K562 (cell line): ENCODE measurements around the gene GNG14. TPM values are rescaled to one million over a fixed set of nuclear protein-coding genes. Genes with fewer than 3 reads are reported as not detected.

Experiments
- AFF4 ChIP-seq: sonication (generic); formaldehyde crosslinking; IDR thresholded peaks from 2 replicates; pipeline ENCODE4 v1.8.0; 2023; ENCODE audit warnings: mild to moderate bottlenecking, missing genetic modification reagents
- ARID2 ChIP-seq: fragments of 450-650 bp; IDR thresholded peaks from 2 replicates; pipeline ENCODE4 v1.6.1; 2017; ENCODE audit warnings: antibody characterized with exemption, mild to moderate bottlenecking
- CHAMP1 ChIP-seq: fragments of 450-650 bp; IDR thresholded peaks from 2 replicates; pipeline ENCODE4 v1.6.1; 2016; ENCODE audit warnings: mild to moderate bottlenecking
- GATAD2A ChIP-seq: fragments of 450-650 bp; IDR thresholded peaks from 2 replicates; pipeline ENCODE4 v1.6.1; 2017
- HMGN3 ChIP-seq: IDR thresholded peaks from 2 replicates; pipeline ENCODE4 v1.6.1; 2011; ENCODE audit warnings: borderline replicate concordance, low read depth, mild to moderate bottlenecking, mixed read lengths, low read length; ENCODE audit not compliant: insufficient read length; ENCODE audit errors: extremely low read depth
- KLF1 ChIP-seq: fragments of 450-650 bp; IDR thresholded peaks from 2 replicates; pipeline ENCODE4 v1.6.1; 2016; ENCODE audit warnings: missing genetic modification characterization, missing compliant biosample characterization
- LEF1 ChIP-seq: fragments of 450-650 bp; IDR thresholded peaks from 2 replicates; pipeline ENCODE4 v1.6.1; 2016; ENCODE audit warnings: mild to moderate bottlenecking
- RBM15 ChIP-seq: fragments of 200-400 bp; formaldehyde crosslinking; IDR thresholded peaks from 2 replicates; pipeline ENCODE4 v1.6.1; 2018; ENCODE audit warnings: mild to moderate bottlenecking, low read length, moderate library complexity; ENCODE audit not compliant: insufficient read depth
- RFX1 ChIP-seq: fragments of 450-650 bp; IDR thresholded peaks from 2 replicates; pipeline ENCODE4 v1.6.1; 2016; ENCODE audit warnings: mild to moderate bottlenecking, moderate library complexity
- polyA plus RNA-seq, 8 experiments: library from polyadenylated mRNA; depleted of rRNA in 4 of 8; stranded (reverse) in 5 of 8; unstranded in 3 of 8; fragments of >200 nt; fragmentation: Nextera tagmentation in 2 of 8; fragmentation: Illumina TruSeq in 1 of 8; extraction: Ambion mirVana in 2 of 8; extraction: Trizol in 1 of 8; gene quantifications; 2 replicates each; pipeline versions ENCODE4 v1.2.1 to v1.2.3, GENCODE V29; 2011 to 2014; ENCODE audit warnings: inconsistent platforms in 1 of 8, missing spikeins in 1 of 8
- total RNA-seq, 7 experiments: library from RNA; depleted of rRNA in 6 of 7; stranded (reverse); fragments of >200 nt in 6 of 7; fragmentation: Illumina TruSeq in 2 of 7; extraction: Trizol in 2 of 7; gene quantifications; 2 replicates each; pipeline versions ENCODE4 v1.2.1 to v1.2.3, GENCODE V29; 2011 to 2021; ENCODE audit warnings: low replicate concordance in 1 of 7
- TF ChIP-seq, protein P1 (sequence below): fragments of 250-450 bp; sonication (Bioruptor Pico); IDR thresholded peaks from 2 replicates; pipeline ENCODE4 v1.8.0; 2022; ENCODE audit warnings: moderate library complexity, mild to moderate bottlenecking, inconsistent platforms
- TF ChIP-seq, protein P2 (sequence below), 3 experiments: fragments of 200-800 bp in 1 of 3; fragments of 250-450 bp in 1 of 3; fragments of 450-650 bp in 1 of 3; sonication (Bioruptor Pico) in 1 of 3; sonication (Bioruptor generic) in 1 of 3; formaldehyde crosslinking in 1 of 3; IDR thresholded peaks; 2 replicates each; pipeline versions ENCODE4 v1.6.1 to v1.8.0; 2016 to 2022; ENCODE audit warnings: mild to moderate bottlenecking in 2 of 3, missing genetic modification characterization in 2 of 3, missing compliant biosample characterization in 1 of 3, moderate library complexity in 1 of 3
- TF ChIP-seq, protein P3 (sequence below): fragments of 450-650 bp; IDR thresholded peaks from 2 replicates; pipeline ENCODE4 v1.6.1; 2016; ENCODE audit warnings: borderline replicate concordance

GNG14 gene
- total and polyA plus RNA-seq, 9 of the 15 experiments (the other 6 are each of a cell fraction or from before 2014, with no cell fraction given) = not detected

DNA sequence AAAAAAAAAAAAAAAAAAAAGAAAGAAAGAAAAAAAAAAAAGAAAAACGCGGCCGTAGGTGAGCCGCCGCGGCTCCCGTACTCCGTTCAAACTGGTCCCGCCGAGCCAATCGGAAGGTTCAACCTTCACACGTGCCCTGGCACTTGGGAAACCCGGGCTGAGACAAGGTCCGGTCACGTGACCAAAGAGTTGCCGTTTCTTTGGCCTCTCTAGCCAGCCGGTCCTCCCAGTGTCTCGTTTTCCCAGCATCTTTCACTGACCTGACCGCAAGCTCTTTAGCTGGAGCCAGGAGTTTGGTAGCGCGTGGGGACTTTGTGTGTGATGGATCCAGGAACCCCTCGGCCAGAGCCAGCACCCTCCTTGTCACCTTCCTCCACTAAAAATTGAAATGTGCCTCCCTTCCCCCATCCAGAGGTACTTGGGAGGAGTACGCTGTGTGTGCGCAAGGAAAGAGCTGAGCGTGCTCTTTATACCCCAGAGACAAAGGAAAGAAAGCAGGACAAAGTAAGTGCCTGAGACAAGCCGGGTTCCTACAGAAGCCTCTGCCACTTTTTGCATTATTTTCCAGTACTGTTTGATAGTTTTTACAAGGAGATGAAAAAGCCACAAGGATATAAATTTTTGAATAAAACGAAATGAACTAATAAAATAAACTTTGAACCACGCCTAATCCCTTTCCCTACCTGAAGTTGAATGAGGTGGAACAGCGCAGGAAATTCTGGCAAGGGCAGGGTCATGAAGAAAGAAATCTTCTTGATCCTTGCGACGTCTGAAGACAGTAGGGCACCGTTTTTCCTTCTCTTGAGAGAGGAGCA is 35.0 kb downstream of the GNG14 start (continued):
- TF ChIP-seq, protein P1, sequence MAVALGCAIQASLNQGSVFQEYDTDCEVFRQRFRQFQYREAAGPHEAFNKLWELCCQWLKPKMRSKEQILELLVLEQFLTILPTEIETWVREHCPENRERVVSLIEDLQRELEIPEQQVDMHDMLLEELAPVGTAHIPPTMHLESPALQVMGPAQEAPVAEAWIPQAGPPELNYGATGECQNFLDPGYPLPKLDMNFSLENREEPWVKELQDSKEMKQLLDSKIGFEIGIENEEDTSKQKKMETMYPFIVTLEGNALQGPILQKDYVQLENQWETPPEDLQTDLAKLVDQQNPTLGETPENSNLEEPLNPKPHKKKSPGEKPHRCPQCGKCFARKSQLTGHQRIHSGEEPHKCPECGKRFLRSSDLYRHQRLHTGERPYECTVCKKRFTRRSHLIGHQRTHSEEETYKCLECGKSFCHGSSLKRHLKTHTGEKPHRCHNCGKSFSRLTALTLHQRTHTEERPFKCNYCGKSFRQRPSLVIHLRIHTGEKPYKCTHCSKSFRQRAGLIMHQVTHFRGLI = no peak
- TF ChIP-seq, protein P2, sequence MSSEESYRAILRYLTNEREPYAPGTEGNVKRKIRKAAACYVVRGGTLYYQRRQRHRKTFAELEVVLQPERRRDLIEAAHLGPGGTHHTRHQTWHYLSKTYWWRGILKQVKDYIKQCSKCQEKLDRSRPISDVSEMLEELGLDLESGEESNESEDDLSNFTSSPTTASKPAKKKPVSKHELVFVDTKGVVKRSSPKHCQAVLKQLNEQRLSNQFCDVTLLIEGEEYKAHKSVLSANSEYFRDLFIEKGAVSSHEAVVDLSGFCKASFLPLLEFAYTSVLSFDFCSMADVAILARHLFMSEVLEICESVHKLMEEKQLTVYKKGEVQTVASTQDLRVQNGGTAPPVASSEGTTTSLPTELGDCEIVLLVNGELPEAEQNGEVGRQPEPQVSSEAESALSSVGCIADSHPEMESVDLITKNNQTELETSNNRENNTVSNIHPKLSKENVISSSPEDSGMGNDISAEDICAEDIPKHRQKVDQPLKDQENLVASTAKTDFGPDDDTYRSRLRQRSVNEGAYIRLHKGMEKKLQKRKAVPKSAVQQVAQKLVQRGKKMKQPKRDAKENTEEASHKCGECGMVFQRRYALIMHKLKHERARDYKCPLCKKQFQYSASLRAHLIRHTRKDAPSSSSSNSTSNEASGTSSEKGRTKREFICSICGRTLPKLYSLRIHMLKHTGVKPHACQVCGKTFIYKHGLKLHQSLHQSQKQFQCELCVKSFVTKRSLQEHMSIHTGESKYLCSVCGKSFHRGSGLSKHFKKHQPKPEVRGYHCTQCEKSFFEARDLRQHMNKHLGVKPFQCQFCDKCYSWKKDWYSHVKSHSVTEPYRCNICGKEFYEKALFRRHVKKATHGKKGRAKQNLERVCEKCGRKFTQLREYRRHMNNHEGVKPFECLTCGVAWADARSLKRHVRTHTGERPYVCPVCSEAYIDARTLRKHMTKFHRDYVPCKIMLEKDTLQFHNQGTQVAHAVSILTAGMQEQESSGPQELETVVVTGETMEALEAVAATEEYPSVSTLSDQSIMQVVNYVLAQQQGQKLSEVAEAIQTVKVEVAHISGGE (CRISPR knock-in tag; IDR thresholded peaks at IDR 0.05) = peak in 1 of 3 experiments; percentile 79; a peak in 2 of 6 replicates
- TF ChIP-seq RFX1 (no peak), LEF1 (peak; percentile 80), RBM15 (no peak), HMGN3 (peak; percentile 42), ARID2 (no peak), CHAMP1 (no peak), AFF4 (0 out of 2 replicates have a peak, but pooled peaks have one; percentile 54), GATAD2A (no peak), KLF1 (tag) (peak; percentile 30; the same call in 1 of the 2 replicates)
- TF ChIP-seq, protein P3, sequence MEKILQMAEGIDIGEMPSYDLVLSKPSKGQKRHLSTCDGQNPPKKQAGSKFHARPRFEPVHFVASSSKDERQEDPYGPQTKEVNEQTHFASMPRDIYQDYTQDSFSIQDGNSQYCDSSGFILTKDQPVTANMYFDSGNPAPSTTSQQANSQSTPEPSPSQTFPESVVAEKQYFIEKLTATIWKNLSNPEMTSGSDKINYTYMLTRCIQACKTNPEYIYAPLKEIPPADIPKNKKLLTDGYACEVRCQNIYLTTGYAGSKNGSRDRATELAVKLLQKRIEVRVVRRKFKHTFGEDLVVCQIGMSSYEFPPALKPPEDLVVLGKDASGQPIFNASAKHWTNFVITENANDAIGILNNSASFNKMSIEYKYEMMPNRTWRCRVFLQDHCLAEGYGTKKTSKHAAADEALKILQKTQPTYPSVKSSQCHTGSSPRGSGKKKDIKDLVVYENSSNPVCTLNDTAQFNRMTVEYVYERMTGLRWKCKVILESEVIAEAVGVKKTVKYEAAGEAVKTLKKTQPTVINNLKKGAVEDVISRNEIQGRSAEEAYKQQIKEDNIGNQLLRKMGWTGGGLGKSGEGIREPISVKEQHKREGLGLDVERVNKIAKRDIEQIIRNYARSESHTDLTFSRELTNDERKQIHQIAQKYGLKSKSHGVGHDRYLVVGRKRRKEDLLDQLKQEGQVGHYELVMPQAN = peak; percentile 58; the same call in 1 of the 2 replicates
